ENCODE data around the gene PDXP.
"Not testable (repeated sequence)": the region's sequence is repeated elsewhere in the genome, so short reads cannot be mapped to it uniquely, and the experiment has no call there.

- not testable (repeated sequence) for TF ChIP-seq CTCF (IDR thresholded peaks at IDR 0.05 in 8 of 11, conservative IDR thresholded peaks at IDR 0.05 in 3 of 11); POLR2A (IDR thresholded peaks at IDR 0.05); POLR2AphosphoS5 (IDR thresholded peaks at IDR 0.05)
Measured at GRCh38 chr22:37694131-37694530, 35.6 kb downstream of the PDXP start.
